NCI-H146 (cell line): Measurements from ENCODE around the gene LRRC56.

Experiments
- DNase-seq: peaks from one replicate; lab custom pipeline; 2025; lab: John Stamatoyannopoulos, UW

The LRRC56 gene

DNA sequence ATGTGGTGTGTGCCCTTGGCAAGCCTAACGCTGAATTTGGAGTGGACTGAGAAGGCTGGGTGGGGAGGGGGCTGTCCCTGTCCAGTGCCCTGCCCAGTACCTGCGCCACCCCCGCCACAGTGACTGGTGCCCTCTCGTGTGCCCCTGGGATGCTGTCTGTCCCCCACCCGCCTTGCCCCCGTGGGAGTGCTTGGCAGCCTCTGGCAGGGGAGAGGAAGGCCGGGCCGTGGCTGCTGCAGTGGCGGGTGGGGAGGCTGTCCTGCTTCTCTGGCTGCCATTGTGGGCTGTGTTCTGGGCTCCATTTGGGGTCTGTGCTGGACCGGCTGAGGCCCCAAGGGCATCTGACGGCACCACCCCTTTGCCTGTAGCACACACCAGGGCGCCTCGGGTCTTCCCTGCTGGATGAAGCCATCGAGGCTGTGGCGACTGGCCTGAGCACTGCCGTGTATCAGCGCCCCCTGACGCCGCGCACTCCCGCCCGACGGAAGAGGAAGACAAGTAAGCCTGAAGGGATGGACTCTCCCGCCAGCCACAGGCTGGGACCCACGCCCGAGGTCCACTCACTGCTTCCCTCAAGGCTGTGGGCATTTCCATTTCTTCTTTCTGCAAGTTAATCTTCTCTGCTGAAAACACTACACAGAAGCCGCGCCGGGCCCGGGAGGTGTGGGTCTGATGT lies 60.8 kb downstream of the LRRC56 start:
- DNase-seq = no peak

DNA sequence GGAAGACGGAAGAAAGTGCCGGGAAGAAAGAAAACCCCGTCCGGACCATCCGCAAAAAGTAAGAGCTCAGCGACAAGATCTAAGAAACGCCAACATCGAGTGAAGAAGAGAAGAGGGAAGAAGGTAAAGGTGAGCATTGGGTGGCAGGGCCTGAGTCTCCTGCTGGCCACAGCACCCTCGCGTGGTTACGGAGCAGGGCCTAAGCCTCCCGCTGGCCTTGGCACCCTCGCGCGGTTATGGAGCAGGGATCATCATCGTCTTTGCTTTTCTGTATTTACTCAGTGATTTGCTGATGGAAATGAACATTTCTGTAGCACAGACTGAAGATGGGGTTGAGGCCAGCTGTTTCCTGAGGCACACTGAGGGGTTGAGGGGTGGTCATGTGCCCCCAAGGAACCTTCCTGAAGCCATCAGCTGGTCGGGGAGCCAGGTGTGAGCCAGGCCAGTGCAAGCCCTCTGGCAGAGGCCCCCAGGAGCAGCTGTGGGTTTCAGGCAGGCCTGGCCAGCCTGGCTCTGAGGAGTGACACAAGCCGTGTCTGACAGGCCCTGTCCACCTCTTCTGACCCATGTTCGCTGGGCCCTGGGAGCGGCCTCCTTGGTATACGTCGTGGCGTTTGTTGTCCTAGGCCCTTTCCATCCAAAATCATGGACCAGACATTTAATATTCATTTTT lies 64.4 kb downstream of the LRRC56 start:
- no peak for DNase-seq

DNA sequence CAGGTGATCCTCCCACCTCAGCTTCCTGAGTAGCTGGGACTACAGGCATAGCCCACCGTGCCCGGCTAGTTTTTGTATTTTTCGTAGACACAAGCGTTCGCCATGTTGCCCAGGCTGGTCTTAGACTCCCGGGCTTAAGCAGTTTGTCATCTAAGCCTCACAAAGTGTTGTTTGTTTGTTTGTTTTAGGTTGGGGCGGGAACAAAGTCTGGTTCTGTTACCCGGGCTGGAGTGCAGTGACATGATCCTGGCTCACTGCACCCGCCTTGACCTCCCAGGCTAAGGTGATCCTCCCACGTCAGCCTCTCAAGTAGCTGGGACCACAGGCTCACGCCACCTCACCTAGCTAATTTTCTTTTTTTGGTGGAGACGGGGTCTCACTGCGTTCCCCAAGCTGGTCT lies 65.8 kb downstream of the LRRC56 start:
- no peak for DNase-seq
